HG02870 (cell line): Measurements from ENCODE around the gene NOX4.
"Not testable (repeated sequence)": the region's sequence is repeated elsewhere in the genome, so short reads cannot be mapped to it uniquely, and the experiment has no call there.

Experiments
- ATAC-seq: cut with Tn5 transposase; IDR thresholded peaks from one replicate; pipeline ENCODE4 v1.9.1; 2021; ENCODE audit warnings: mild to moderate bottlenecking, moderate library complexity; ENCODE audit not compliant: unreplicated experiment

Gene NOX4

GRCh38 chr11:89309321-89309985 is 181.7 kb downstream of the NOX4 start:
- not testable (repeated sequence) for ATAC-seq

GRCh38 chr11:89308272-89308671 is 182.9 kb downstream of the NOX4 start:
- ATAC-seq = not testable (repeated sequence)

DNA sequence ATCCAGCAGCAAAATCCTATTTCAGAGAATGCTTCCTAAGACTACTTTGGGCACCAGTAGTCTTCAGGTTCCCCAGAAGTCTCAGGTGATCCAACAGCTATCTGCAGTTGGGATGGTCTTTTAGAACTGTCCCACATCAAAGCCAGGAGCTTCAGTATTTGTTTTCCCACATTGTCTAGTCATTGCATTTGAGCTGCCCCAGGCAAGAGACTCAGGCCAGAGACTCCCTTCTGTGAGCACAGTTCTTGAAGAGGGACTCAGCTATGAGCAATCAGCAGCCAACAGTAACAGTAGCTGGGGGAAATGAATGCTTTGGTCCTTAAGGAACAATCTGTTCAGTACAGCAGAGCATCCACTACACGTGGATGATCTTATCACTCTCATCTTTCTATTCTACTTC is 188.1 kb downstream of the NOX4 start:
- not testable (repeated sequence) for ATAC-seq

- ATAC-seq = not testable (repeated sequence)
Observed at GRCh38 chr11:89295023-89295422, 196.2 kb downstream of the NOX4 start.

GRCh38 chr11:89293965-89294679 is 197.1 kb downstream of the NOX4 start:
- no peak for ATAC-seq

DNA sequence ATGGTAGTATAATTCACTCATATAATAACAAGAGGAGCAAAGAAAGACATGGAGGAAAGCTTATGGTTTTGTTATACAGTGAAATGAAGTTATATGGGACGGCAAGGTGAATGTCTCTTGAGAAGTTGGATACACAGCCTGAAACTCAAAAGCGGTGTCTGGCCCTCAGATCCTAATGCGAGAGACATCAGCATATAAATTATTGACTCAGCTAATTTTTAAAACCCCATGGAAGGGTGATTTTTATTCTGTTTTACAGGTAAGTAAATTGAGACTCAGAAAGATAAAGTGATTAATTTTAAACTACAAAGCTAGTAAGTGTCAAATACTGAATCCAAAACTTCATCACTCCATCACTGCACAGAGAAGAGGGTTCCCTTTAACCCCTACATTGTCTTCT is 203.2 kb downstream of the NOX4 start:
- ATAC-seq = not testable (repeated sequence)

DNA sequence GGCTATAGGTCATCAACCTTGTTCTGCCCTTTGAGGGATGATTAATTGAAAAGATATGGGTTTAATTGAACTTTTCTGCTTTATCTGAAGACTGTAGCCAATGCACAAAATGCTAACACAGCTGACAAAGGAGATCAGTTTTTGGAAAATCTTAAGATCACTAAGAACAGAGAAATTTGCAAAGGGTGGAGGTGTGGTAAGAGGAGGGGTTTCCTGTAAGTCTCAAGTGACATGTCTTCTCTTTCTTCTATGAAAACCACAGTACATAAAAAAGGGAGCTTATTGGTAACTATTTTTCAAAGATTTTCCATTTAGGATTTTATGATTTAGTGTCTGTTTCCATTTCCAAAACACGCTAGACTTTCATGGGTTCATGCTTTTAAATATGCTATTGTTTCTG is 204.6 kb downstream of the NOX4 start:
- not testable (repeated sequence) for ATAC-seq

- ATAC-seq = not testable (repeated sequence)
Observed at GRCh38 chr11:89281032-89281677, 210.0 kb downstream of the NOX4 start.

DNA sequence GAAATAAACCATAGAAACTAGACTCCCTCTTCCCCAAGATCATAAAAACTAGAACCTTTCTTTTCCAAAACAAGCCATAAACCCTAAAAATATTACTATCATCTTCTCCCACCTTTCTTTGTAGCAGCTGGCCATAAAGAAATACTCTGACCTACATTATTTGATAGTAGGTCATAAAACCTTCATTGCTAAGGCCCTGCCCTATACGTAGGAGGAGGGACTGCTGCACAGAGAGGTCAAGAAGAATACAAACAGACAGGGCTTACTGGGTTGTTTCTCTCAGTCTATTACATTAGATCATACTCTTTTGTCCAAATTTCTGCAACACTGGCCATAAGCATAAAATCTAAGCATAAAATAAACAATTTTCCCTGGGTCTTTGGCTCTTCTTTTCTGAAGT is 212.0 kb downstream of the NOX4 start:
- ATAC-seq = no peak

DNA sequence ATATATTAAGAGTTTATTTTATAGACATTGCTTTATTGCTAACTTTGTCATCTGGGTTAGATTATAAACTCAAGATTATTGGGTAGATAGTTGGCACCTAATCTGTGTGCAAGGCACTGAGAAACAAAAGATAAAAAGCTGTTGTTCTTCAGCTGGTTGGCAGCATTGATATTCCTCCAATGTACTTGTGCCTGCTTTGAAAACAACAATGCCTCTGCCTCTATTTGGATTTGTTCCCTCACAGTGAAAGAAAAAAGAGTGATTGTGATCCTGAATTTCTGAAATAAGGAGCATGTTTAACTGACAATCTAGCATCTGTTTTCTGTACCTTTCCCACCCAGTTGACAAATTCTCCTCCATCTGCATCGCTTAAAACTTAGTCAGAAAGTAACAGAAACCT is 215.2 kb downstream of the NOX4 start:
- no peak for ATAC-seq
